ENCODE measurements around the gene ARL14EP. TPM values are rescaled to one million over a fixed set of nuclear protein-coding genes. Genes with fewer than 3 reads are reported as not detected.

Gene ARL14EP
- total RNA-seq, 4 donors from 2014 or later = 6.3 to 21.5 (median 15.1) TPM

DNA sequence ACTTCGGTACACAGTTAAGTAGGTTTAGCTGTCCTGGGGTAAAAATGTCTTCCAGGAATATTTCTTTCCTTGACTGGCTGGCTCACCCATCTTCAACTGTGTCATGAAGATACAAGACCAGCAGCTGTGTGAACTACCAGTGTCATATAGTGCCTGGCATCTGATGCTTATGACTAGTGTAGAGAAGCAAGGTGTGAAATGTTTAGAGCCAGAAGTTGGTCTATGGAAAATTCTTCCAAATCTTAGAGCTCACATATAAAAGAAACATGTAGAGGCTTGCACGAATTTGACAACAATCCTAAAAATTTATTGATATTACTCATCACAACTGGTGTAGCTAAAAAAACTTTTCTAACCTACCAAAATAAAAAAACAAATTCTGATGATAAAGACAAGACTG lies 54.4 kb downstream of the ARL14EP start:
- no peaks in the 10 kb centered on the region for H3K27me3 ChIP-seq
- H3K9me3 ChIP-seq = no peaks in the 10 kb centered on the region
- H3K4me3 ChIP-seq = no peak overlapping the region
- no peak overlapping the region for H3K27ac ChIP-seq
- no peak for DNase-seq
- H3K4me1 ChIP-seq = no peaks in the 10 kb centered on the region
- TF ChIP-seq CTCF (IDR thresholded peaks at IDR 0.05) (no peak), POLR2A (IDR thresholded peaks at IDR 0.05) (no peak)
- H3K36me3 ChIP-seq = no peaks in the 10 kb centered on the region

DNA sequence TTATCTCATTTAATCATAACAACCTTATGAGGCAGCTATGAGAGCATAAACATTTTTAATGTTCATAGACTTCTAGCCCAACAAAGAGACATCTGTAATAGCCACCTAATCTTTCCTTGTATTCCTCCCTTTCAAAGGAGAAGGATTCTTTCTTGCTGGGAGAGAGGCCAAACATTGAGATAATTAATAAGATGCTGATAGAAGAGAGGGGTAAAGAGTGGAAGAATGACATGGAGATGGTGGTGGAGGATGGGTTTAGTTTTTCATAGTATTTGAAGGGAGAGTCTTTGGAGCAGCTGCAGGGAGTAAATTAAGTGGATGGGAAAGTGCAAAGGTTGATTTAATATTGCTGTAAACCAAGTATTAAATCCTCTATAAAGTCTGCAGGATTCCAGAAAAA lies 57.9 kb downstream of the ARL14EP start:
- TF ChIP-seq POLR2A (IDR thresholded peaks at IDR 0.05) (no peak), CTCF (IDR thresholded peaks at IDR 0.05) (no peak)
- no peaks in the 10 kb centered on the region for H3K36me3 ChIP-seq
- H3K9me3 ChIP-seq = no peaks in the 10 kb centered on the region
- DNase-seq = no peak
- no peak overlapping the region for H3K27ac ChIP-seq
- no peak overlapping the region for H3K4me3 ChIP-seq
- H3K4me1 ChIP-seq = no peaks in the 10 kb centered on the region
- H3K27me3 ChIP-seq = no peaks in the 10 kb centered on the region

GRCh38 chr11:30381879-30382278 lies 59.0 kb downstream of the ARL14EP start:
- DNase-seq = no peak
- Histone ChIP-seq H3K27me3 (no peaks in the 10 kb centered on the region), H3K4me1 (no peaks in the 10 kb centered on the region), H3K36me3 (no peaks in the 10 kb centered on the region), H3K4me3 (no peak overlapping the region), H3K9me3 (no peaks in the 10 kb centered on the region), H3K27ac (no peak overlapping the region)
- TF ChIP-seq POLR2A (IDR thresholded peaks at IDR 0.05) = no peak
- no peak for TF ChIP-seq CTCF (IDR thresholded peaks at IDR 0.05)

Other genes starting within 250 kb of the ARL14EP start
- gene FSHB, start 92.1 kb upstream of the ARL14EP start, total RNA-seq = not detected